Activated CD8-positive, alpha-beta memory T cell treated with anti-CD3 and anti-CD28 coated beads for 24 hours (primary cell): ENCODE data around the gene NIF3L1.
"Not testable (repeated sequence)": the region's sequence is repeated elsewhere in the genome, so short reads cannot be mapped to it uniquely, and the experiment has no call there.

Source experiments
- DNase-seq: peaks from one replicate; pipeline ENCODE4 v3.0.0-alpha.2; 2020

Gene NIF3L1

GRCh38 chr2:200873560-200873959, 15.6 kb upstream of the NIF3L1 start:
- no peak for DNase-seq

GRCh38 chr2:200877443-200877842, 11.7 kb upstream of the NIF3L1 start:
- no peak for DNase-seq

- no peak for DNase-seq
These were observed 10.8 kb upstream of the NIF3L1 start for GRCh38 chr2:200878289-200878880.

GRCh38 chr2:200881715-200882249, 7.4 kb upstream of the NIF3L1 start:
- DNase-seq: not testable (repeated sequence)

- no peak for DNase-seq
These were observed 10.3 kb downstream of the NIF3L1 start for GRCh38 chr2:200899482-200899881.

GRCh38 chr2:200901459-200902072, 12.4 kb downstream of the NIF3L1 start:
- peak; percentile 74 for DNase-seq

GRCh38 chr2:200905618-200906296, 16.6 kb downstream of the NIF3L1 start:
- DNase-seq: peak; percentile 65

- no peak for DNase-seq
These were observed 20.8 kb downstream of the NIF3L1 start for GRCh38 chr2:200909958-200910357.

GRCh38 chr2:200913654-200914053, 24.5 kb downstream of the NIF3L1 start:
- no peak for DNase-seq

GRCh38 chr2:200922439-200922838, 33.3 kb downstream of the NIF3L1 start:
- DNase-seq: no peak

- no peak for DNase-seq
These were observed 40.4 kb downstream of the NIF3L1 start for GRCh38 chr2:200929334-200930249.

- no peak for DNase-seq
These were observed 41.9 kb downstream of the NIF3L1 start for GRCh38 chr2:200930947-200931626.

GRCh38 chr2:200939832-200940231, 50.7 kb downstream of the NIF3L1 start:
- DNase-seq: no peak

GRCh38 chr2:200943527-200944105, 54.4 kb downstream of the NIF3L1 start:
- DNase-seq: no peak

GRCh38 chr2:200944467-200945394, 55.6 kb downstream of the NIF3L1 start:
- DNase-seq: peak; percentile 71

- no peak for DNase-seq
These were observed 56.2 kb downstream of the NIF3L1 start for GRCh38 chr2:200945395-200945729.

- no peak for DNase-seq
These were observed 61.2 kb downstream of the NIF3L1 start for GRCh38 chr2:200950378-200950777.
